ELF-1 (cell line): ENCODE results near the gene SLC39A11.
"Not testable (repeated sequence)": the region's sequence is repeated elsewhere in the genome, so short reads cannot be mapped to it uniquely, and the experiment has no call there.

ENCODE experiments used
- DNase-seq: peaks from one replicate; pipeline ENCODE4 v3.0.0-alpha.2; 2016; ENCODE audit warnings: low read depth, low spot score

The SLC39A11 gene

GRCh38 chr17:73011016-73011486 is 81.4 kb downstream of the SLC39A11 start:
- DNase-seq, result no peak

- no peak for DNase-seq
These were observed 82.1 kb downstream of the SLC39A11 start for GRCh38 chr17:73010414-73010813.

- peak; percentile 23 for DNase-seq
These were observed 85.1 kb downstream of the SLC39A11 start for GRCh38 chr17:73007407-73007806.

GRCh38 chr17:73005360-73005759 is 87.1 kb downstream of the SLC39A11 start:
- no peak for DNase-seq

- peak; percentile 18 for DNase-seq
These were observed 89.0 kb downstream of the SLC39A11 start for GRCh38 chr17:73003487-73003886.

GRCh38 chr17:73000832-73001231 is 91.7 kb downstream of the SLC39A11 start:
- DNase-seq, result no peak

- DNase-seq, result not testable (repeated sequence)
These were observed 93.0 kb downstream of the SLC39A11 start for GRCh38 chr17:72999474-72999873.

- DNase-seq, result no peak
These were observed 94.1 kb downstream of the SLC39A11 start for GRCh38 chr17:72998343-72998742.

GRCh38 chr17:72997559-72997958 is 94.9 kb downstream of the SLC39A11 start:
- DNase-seq, result no peak

- DNase-seq, result no peak
These were observed 95.7 kb downstream of the SLC39A11 start for GRCh38 chr17:72996791-72997190.

- DNase-seq, result no peak
These were observed 97.4 kb downstream of the SLC39A11 start for GRCh38 chr17:72995008-72995656.

GRCh38 chr17:72992783-72993467 is 99.6 kb downstream of the SLC39A11 start:
- not testable (repeated sequence) for DNase-seq

- no peak for DNase-seq
These were observed 100.8 kb downstream of the SLC39A11 start for GRCh38 chr17:72991651-72992050.

GRCh38 chr17:72989074-72989610 is 103.3 kb downstream of the SLC39A11 start:
- DNase-seq, result no peak

- no peak for DNase-seq
These were observed 104.0 kb downstream of the SLC39A11 start for GRCh38 chr17:72988451-72988850.

- no peak for DNase-seq
These were observed 105.3 kb downstream of the SLC39A11 start for GRCh38 chr17:72987166-72987565.

GRCh38 chr17:72985882-72986720 is 106.4 kb downstream of the SLC39A11 start:
- DNase-seq, result peak; percentile 85

- DNase-seq, result no peak
These were observed 107.6 kb downstream of the SLC39A11 start for GRCh38 chr17:72984926-72985325.

GRCh38 chr17:72984145-72984925 is 108.2 kb downstream of the SLC39A11 start:
- no peak for DNase-seq

- DNase-seq, result no peak
These were observed 109.8 kb downstream of the SLC39A11 start for GRCh38 chr17:72982680-72983079.

GRCh38 chr17:72978593-72979218 is 113.8 kb downstream of the SLC39A11 start:
- no peak for DNase-seq
